Measurements from ENCODE around the gene SLC27A1. TPM values are rescaled to one million over a fixed set of nuclear protein-coding genes. Genes with fewer than 3 reads are reported as not detected.
A peak's percentile ranks its signal among the peaks of the same experiment; 100 is the strongest.

SLC27A1 gene
- total and polyA plus RNA-seq, 9 of the 15 experiments (the other 6 are each of a cell fraction or from before 2014, with no cell fraction given), result 0.06 to 3.0 (median 1.1) TPM

- TF ChIP-seq BRF2 (IDR thresholded peaks at IDR 0.05; ENCODE audit: borderline replicate concordance, insufficient read depth, insufficient read length), result no peak
- no peak for TF ChIP-seq PURB (CRISPR knock-in tag; IDR thresholded peaks at IDR 0.05; ENCODE audit: low read depth)
- no peak for TF ChIP-seq SRSF3 (IDR thresholded peaks at IDR 0.05; ENCODE audit: insufficient read depth, low read length)
- TF ChIP-seq ZNF764 (CRISPR knock-in tag; IDR thresholded peaks at IDR 0.05; ENCODE audit: low read depth), result no peak
- no peak for TF ChIP-seq HOXB6 (CRISPR knock-in tag; IDR thresholded peaks at IDR 0.05; ENCODE audit: borderline replicate concordance)
- TF ChIP-seq U2AF1 (optimal IDR thresholded peaks at IDR 0.05; ENCODE audit: low read depth, low read length), result no peak
- peak; percentile 16; the same call in 1 of the 2 replicates for TF ChIP-seq USF2 (CRISPR knock-in tag; IDR thresholded peaks at IDR 0.05)
- TF ChIP-seq ZNF263 (CRISPR knock-in tag; IDR thresholded peaks at IDR 0.05; ENCODE audit: borderline replicate concordance), result no peak
- TF ChIP-seq CEBPG (CRISPR knock-in tag; IDR thresholded peaks at IDR 0.05), result no peak
- TF ChIP-seq CEBPG (tag; conservative IDR thresholded peaks at IDR 0.05 in 1 of 2, IDR thresholded peaks at IDR 0.05 in 1 of 2), result no peak
- TF ChIP-seq MGA (IDR thresholded peaks at IDR 0.05), result peak; percentile 65
- no peak for TF ChIP-seq DDX20 (tag; IDR thresholded peaks at IDR 0.05; ENCODE audit: low read depth)
- no peak for TF ChIP-seq NCOA6 (IDR thresholded peaks at IDR 0.05)
These were observed 69.2 kb downstream of the SLC27A1 start (continued) for GRCh38 chr19:17539238-17540117.
